ENCODE data around the gene XPO6.

The XPO6 gene

DNA sequence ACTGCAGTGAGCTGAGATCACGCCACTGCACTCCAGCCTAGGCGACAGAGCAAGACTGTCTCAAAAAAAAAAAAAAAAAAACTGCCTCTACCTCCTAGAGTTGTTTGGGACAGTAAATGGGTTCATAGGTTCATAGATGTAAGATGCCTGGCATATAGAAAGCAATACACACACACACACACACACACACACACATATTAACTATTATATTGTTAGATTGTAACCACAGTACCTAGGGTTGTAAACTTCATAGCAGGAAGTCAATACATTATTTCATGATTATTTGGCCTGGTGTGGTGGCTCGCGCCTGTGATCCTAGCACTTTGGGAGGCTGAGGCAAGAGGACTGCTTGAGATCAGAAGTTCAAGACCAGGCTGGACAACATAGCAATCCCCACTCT, 5.8 kb downstream of the XPO6 start:
- TF ChIP-seq, protein P1, sequence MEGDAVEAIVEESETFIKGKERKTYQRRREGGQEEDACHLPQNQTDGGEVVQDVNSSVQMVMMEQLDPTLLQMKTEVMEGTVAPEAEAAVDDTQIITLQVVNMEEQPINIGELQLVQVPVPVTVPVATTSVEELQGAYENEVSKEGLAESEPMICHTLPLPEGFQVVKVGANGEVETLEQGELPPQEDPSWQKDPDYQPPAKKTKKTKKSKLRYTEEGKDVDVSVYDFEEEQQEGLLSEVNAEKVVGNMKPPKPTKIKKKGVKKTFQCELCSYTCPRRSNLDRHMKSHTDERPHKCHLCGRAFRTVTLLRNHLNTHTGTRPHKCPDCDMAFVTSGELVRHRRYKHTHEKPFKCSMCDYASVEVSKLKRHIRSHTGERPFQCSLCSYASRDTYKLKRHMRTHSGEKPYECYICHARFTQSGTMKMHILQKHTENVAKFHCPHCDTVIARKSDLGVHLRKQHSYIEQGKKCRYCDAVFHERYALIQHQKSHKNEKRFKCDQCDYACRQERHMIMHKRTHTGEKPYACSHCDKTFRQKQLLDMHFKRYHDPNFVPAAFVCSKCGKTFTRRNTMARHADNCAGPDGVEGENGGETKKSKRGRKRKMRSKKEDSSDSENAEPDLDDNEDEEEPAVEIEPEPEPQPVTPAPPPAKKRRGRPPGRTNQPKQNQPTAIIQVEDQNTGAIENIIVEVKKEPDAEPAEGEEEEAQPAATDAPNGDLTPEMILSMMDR (IDR thresholded peaks at IDR 0.05; ENCODE audit: control extremely low read depth, extremely low read depth, low read depth, missing control alignments): no peak
- ChIA-PET POLR2A (interaction anchor here (0.6 kb wide), 1 partner anchor 653 kb away, joined by 8 read pairs; no protein-coding TSS in a partner anchor), CTCF (interaction anchor here (1.2 to 2.1 kb wide), 2 partner anchors 10 to 12 kb away, joined by 3 to 10 read pairs; no protein-coding TSS in a partner anchor)
- DNase-seq (ENCODE audit: extremely low spot score): no peak

DNA sequence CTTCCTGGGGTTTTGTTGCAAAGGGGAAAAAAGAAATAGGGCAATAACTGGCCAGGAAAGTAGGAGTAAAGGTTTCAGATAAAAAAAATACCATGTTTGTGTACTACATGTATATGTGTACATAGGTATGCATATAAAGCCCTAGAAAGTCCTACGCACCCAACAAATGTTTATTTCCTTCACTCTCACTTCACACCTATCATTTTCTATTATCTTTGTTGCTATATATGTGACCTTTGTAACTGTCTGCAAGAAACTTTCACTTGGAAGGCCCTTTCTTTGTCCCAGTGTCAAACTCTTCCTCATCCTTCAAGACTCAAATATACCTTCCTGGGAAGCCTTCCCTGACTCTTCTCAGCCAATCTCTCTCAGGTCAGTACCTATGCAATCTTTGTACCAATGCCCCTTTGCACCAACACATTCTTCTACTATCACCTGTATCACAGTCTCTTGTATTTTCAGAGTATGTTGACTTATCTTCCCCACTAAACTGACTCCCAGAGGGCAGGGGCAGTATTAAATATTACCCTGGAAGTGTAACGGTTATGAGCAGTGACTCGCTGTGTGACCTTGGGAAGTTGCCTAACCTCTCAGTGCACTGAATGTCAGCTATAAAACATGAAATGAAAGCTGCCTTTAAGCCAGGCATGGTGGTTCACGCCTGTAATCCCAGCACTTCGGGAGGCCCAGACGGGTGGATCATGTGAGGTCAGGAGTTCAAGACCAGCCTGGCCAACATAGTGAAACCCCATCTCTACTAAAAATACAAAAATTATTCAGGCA, 6.5 kb downstream of the XPO6 start:
- TF ChIP-seq, protein P1 (IDR thresholded peaks at IDR 0.05; ENCODE audit: control extremely low read depth, extremely low read depth, low read depth, missing control alignments): no peak
- no peak for DNase-seq (ENCODE audit: extremely low spot score)
- ChIA-PET CTCF (interaction anchor here (1.2 to 2.1 kb wide), 3 partner anchors 11 to 17 kb away, joined by 3 to 10 read pairs (median 5); no protein-coding TSS in a partner anchor), POLR2A (interaction anchor here (0.6 kb wide), 1 partner anchor 653 kb away, joined by 8 read pairs; no protein-coding TSS in a partner anchor)

DNA sequence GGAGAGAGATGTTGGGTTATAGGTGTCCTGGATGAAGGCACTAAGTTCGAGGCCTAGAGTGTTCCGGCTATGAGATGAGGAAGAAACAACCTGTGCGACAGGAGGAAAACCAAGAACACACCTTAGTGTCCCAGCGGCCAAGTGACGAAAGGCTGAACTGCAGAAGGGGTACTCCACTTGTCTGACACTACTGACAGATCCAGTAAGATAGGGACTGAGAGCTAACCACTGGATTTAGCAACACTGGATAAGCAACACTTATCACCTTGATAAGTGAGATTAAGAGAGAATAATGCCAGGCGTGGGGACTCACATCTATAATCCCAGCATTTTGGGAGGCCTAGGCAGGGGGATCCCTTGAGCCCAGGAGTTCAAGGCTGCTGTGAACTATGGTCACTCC, 7.1 kb downstream of the XPO6 start:
- TF ChIP-seq, protein P1 (IDR thresholded peaks at IDR 0.05; ENCODE audit: control extremely low read depth, extremely low read depth, low read depth, missing control alignments): no peak
- CTCF ChIA-PET: interaction anchor here (1.8 to 3.6 kb wide), 2 partner anchors 12 to 16 kb away, joined by 5 to 46 read pairs; no protein-coding TSS in a partner anchor
- no peak for DNase-seq (ENCODE audit: extremely low spot score)
- POLR2A ChIA-PET: no interaction called here

DNA sequence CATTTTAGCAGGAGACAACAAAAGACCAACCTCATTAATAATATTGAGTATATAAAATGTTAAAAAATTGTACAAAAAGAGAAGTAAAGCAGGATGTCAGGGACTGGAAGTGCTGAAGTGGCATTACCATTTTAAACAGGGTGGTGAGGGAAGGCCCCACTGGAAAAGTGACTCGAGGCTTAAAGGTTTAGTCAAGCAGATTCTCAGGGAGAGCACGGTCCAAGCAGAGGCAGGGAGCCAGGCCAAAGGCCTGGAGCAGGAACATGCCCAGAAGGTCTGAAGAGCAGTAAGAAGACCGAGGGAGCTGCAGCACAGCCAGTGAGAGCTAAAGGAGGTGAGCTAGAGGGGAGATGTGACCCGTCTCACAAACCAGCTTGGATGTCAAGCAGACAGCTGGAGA, 7.6 kb downstream of the XPO6 start:
- TF ChIP-seq, protein P1 (IDR thresholded peaks at IDR 0.05; ENCODE audit: control extremely low read depth, extremely low read depth, low read depth, missing control alignments): no peak
- DNase-seq (ENCODE audit: extremely low spot score): no peak
- CTCF ChIA-PET: interaction anchor here (1.8 to 3.6 kb wide), 2 partner anchors 12 to 16 kb away, joined by 5 to 46 read pairs; no protein-coding TSS in a partner anchor
- POLR2A ChIA-PET: no interaction called here

DNA sequence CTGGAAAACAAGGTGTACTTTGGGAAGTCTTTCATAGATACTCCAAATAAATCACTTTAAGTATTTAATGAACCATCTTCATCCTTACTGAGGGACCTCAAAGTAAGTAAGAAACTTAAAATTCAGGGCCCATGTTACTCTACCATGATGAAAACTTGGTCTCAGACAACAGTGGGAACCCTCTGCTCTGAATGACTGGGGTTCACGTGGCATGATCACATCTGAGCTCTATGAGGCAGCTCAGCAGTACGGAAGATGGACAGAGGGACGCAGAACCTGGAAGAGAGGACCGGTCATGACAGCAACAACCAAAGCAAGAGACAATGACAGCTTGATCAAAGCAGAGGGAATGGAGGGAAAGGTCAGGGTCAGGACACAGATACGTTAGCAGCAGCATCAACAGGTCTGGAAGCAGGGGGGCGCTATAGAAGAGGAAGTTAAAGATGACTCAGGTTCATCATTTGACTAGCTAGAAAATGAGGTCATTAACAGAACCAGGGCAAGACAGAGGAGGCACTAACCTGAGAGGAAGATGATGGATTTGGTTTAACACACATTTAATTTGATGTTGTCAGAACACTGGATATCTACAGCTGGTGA, 9.5 kb downstream of the XPO6 start:
- peak; percentile 54 for DNase-seq (ENCODE audit: extremely low spot score)
- POLR2A ChIA-PET: interaction anchor here (1.0 kb wide), 1 partner anchor 8 kb away, joined by 5 read pairs; no protein-coding TSS in a partner anchor
- CTCF ChIA-PET: interaction anchor here (1.1 to 3.6 kb wide), 11 partner anchors 10 to 68 kb away, joined by 3 to 46 read pairs (median 5); no protein-coding TSS in a partner anchor
- TF ChIP-seq, protein P1 (IDR thresholded peaks at IDR 0.05; ENCODE audit: control extremely low read depth, extremely low read depth, low read depth, missing control alignments): peak; percentile 10

DNA sequence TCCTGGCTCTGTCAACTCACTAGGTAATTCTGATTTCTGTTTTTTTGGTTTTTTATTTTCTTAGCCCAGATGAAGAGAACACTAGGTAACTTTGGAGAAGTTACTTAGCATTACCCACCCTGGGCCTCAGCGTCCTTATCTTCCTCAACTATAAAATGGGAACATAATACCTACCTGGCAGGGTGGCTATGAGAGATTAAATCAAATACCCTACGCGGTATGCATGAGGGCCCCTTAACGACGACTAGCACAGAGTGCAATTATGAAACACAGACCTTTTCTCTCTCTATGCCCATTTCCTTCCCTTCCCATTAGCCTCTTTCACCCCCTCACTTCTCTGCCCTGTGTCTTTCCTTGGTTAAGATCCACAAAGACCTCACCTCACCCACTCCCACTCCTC, 11.1 kb downstream of the XPO6 start:
- no peak for DNase-seq (ENCODE audit: extremely low spot score)
- TF ChIP-seq, protein P1 (IDR thresholded peaks at IDR 0.05; ENCODE audit: control extremely low read depth, extremely low read depth, low read depth, missing control alignments): no peak
- CTCF ChIA-PET: interaction anchor here (1.5 kb wide), 1 partner anchor 10 kb away, joined by 5 read pairs; no protein-coding TSS in a partner anchor
- POLR2A ChIA-PET: no interaction called here
